A673 (cell line): ENCODE results near the gene CHIT1. TPM values are rescaled to one million over a fixed set of nuclear protein-coding genes. Genes with fewer than 3 reads are reported as not detected.

ENCODE experiments used
- BruUV-seq: library from RNA; stranded (reverse); fragments of 400-500 nt; replicated peaks from 2 replicates; lab custom pipeline; 2021; lab: Mats Ljungman, UMichigan
- CTCF ChIA-PET: fragments of 300-600 bp; sonication (Branson Sonifier 250); formaldehyde crosslinking; loops from one replicate; lab custom pipeline; 2022; ENCODE audit warnings: antibody characterized with exemption; lab: Charles Lee
- POLR2A ChIA-PET: fragments of 300-600 bp; sonication (Branson Sonifier 250); formaldehyde crosslinking; loops from one replicate; lab custom pipeline; 2022; ENCODE audit warnings: antibody characterized with exemption; ENCODE audit not compliant: low non-redundant PET; lab: Charles Lee
- DNase-seq: peaks from one replicate; pipeline ENCODE4 v3.0.0-alpha.2; 2015; ENCODE audit warnings: low spot score
- H3K27ac ChIP-seq: fragments of 200-600 bp; sonication (generic); 2 replicates; pipeline ENCODE4 v1.5.1; 2016; ENCODE audit warnings: mixed run types, low read depth, mild to moderate bottlenecking, mixed read lengths, antibody characterized with exemption, low read length; ENCODE audit not compliant: poor library complexity, severe bottlenecking
- H3K27me3 ChIP-seq: fragments of 200-600 bp; sonication (generic); replicated peaks from 2 replicates; pipeline ENCODE4 v1.6.1; 2017; ENCODE audit warnings: mixed run types, low read depth, mild to moderate bottlenecking, mixed read lengths, antibody characterized with exemption, low read length; ENCODE audit not compliant: insufficient read depth, poor library complexity
- H3K36me3 ChIP-seq: fragments of 200-600 bp; sonication (generic); 2 replicates; pipeline ENCODE4 v1.6.1; 2016; ENCODE audit warnings: mixed run types, mild to moderate bottlenecking, mixed read lengths, antibody characterized with exemption, low read length; ENCODE audit not compliant: insufficient read depth, poor library complexity, severe bottlenecking
- H3K4me1 ChIP-seq: fragments of 200-600 bp; sonication (generic); 2 replicates; pipeline ENCODE4 v1.6.1; 2017; ENCODE audit warnings: mixed run types, mild to moderate bottlenecking, mixed read lengths, antibody characterized with exemption, low read length; ENCODE audit not compliant: insufficient read depth, poor library complexity, severe bottlenecking
- H3K4me3 ChIP-seq: fragments of 200-600 bp; sonication (generic); 2 replicates; pipeline ENCODE4 v1.5.1; 2016; ENCODE audit warnings: low read depth, mixed run types, mild to moderate bottlenecking, mixed read lengths, low read length; ENCODE audit not compliant: poor library complexity, severe bottlenecking
- H3K9me3 ChIP-seq: fragments of 200-600 bp; sonication (generic); 2 replicates; pipeline ENCODE4 v1.6.1; 2016; ENCODE audit warnings: mixed run types, low read depth, mild to moderate bottlenecking, mixed read lengths, antibody characterized with exemption, low read length; ENCODE audit not compliant: poor library complexity, severe bottlenecking
- EZH2 ChIP-seq: fragments of 200-600 bp; sonication (generic); IDR thresholded peaks from 2 replicates; pipeline ENCODE4 v1.6.1; 2017; ENCODE audit warnings: borderline replicate concordance, low read depth, mild to moderate bottlenecking, mixed read lengths, antibody characterized with exemption, low read length; ENCODE audit not compliant: poor library complexity, severe bottlenecking
- intact Hi-C: fragments of 100-400 bp; cut with micrococcal nuclease; formaldehyde crosslinking; loops from one replicate; pipeline ENCODE4 v1.10.0; 2022; ENCODE audit not compliant: unreplicated experiment
- total RNA-seq: library from RNA; stranded (reverse); gene quantifications from 2 replicates; pipeline ENCODE4 v1.2.3, GENCODE V29; 2021
- TF ChIP-seq, protein P1 (sequence below): fragments of 300-800, 200-600 bp; sonication (generic); conservative IDR thresholded peaks from 2 replicates; pipeline ENCODE4 v1.5.1; 2017; ENCODE audit warnings: low read depth, mild to moderate bottlenecking, antibody characterized with exemption, low read length, moderate library complexity, mixed read lengths

CHIT1 gene
- total RNA-seq, 1 experiment from 2014 or later: not detected

GRCh38 chr1:203167026-203167912, 62.2 kb downstream of the CHIT1 start:
- Histone ChIP-seq H3K36me3 (no peaks in the 10 kb centered on the region), H3K27me3 (peaks cover 15% of the 10 kb centered on the region), H3K4me1 (no peaks in the 10 kb centered on the region), H3K27ac (no peak overlapping the region), H3K9me3 (no peaks in the 10 kb centered on the region), H3K4me3 (no peak overlapping the region)
- TF ChIP-seq EZH2: no peak
- TF ChIP-seq, protein P1, sequence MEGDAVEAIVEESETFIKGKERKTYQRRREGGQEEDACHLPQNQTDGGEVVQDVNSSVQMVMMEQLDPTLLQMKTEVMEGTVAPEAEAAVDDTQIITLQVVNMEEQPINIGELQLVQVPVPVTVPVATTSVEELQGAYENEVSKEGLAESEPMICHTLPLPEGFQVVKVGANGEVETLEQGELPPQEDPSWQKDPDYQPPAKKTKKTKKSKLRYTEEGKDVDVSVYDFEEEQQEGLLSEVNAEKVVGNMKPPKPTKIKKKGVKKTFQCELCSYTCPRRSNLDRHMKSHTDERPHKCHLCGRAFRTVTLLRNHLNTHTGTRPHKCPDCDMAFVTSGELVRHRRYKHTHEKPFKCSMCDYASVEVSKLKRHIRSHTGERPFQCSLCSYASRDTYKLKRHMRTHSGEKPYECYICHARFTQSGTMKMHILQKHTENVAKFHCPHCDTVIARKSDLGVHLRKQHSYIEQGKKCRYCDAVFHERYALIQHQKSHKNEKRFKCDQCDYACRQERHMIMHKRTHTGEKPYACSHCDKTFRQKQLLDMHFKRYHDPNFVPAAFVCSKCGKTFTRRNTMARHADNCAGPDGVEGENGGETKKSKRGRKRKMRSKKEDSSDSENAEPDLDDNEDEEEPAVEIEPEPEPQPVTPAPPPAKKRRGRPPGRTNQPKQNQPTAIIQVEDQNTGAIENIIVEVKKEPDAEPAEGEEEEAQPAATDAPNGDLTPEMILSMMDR: no peak
- no TSS peak for BruUV-seq
- POLR2A ChIA-PET: interaction anchor here (0.6 kb wide), 1 partner anchor 175 kb away, joined by 5 read pairs; no protein-coding TSS in a partner anchor
- intact Hi-C loops: no loop called here
- DNase-seq: peak; percentile 36
- CTCF ChIA-PET: no interaction called here

GRCh38 chr1:203166192-203166940, 63.1 kb downstream of the CHIT1 start:
- TF ChIP-seq, protein P1: no peak
- TF ChIP-seq EZH2: no peak
- no peaks in the 10 kb centered on the region for H3K9me3 ChIP-seq
- H3K36me3 ChIP-seq: no peaks in the 10 kb centered on the region
- H3K27ac ChIP-seq: no peak overlapping the region
- peaks cover 17% of the 10 kb centered on the region for H3K27me3 ChIP-seq
- CTCF ChIA-PET: no interaction called here
- no peak for DNase-seq
- intact Hi-C loops: no loop called here
- BruUV-seq: no TSS peak
- H3K4me1 ChIP-seq: no peaks in the 10 kb centered on the region
- no peak overlapping the region for H3K4me3 ChIP-seq
- POLR2A ChIA-PET: no interaction called here

Other genes starting within 250 kb of the CHIT1 start
- gene TMEM183A, start 222.3 kb downstream of the CHIT1 start, total RNA-seq: 65.1 and 68.4 TPM in 2 replicates
- 2.5 and 3.0 TPM in 2 replicates for gene PPFIA4, start 203.2 kb downstream of the CHIT1 start, total RNA-seq
- not detected in 2 replicates for gene MYOG, start 143.7 kb downstream of the CHIT1 start, total RNA-seq
- 0.74 and 1.2 TPM in 2 replicates for gene ADORA1, start 101.9 kb downstream of the CHIT1 start, total RNA-seq
- not detected in 2 replicates for gene MYBPH, start 53.8 kb downstream of the CHIT1 start, total RNA-seq
- gene CHI3L1, start 43.0 kb downstream of the CHIT1 start, total RNA-seq: not detected in 2 replicates
- 8.5 and 9.3 TPM in 2 replicates for gene BTG2, start 75.8 kb upstream of the CHIT1 start, total RNA-seq
- gene FMOD, start 121.4 kb upstream of the CHIT1 start, total RNA-seq: 0.35 and 0.69 TPM in 2 replicates
- gene PRELP, start 246.1 kb upstream of the CHIT1 start, total RNA-seq: not detected in 2 replicates